ENCODE measurements around the gene TBCCD1.

DNA sequence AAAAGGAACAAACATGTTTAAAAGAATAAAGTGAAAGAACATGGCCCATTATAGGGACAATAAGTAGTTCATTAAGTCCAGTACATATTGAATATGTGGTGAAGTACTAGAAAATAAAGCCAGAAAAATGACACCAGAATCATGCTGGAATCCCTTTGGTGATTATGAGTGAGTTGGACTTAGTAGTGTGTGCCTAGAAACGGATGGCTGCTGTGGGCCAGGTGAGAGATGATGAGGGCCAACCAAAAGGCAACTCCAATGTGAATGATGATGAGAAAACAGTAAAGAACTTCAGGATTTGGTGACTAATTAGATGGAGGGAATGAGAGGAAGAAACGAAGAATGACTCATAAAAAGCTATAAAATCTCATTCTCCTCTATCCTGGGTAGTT, 26.3 kb downstream of the TBCCD1 start:
- no peak for TF ChIP-seq NFRKB (IDR thresholded peaks at IDR 0.05)
- TF ChIP-seq ARNT (IDR thresholded peaks at IDR 0.05) = no peak
- TF ChIP-seq TARDBP (IDR thresholded peaks at IDR 0.05) = no peak
- no peak for TF ChIP-seq FOXA1 (IDR thresholded peaks at IDR 0.05)

Measured in HEK293T (cell line).